CD4-positive, alpha-beta T cell (primary cell): ENCODE measurements around the gene FARSA. TPM values are rescaled to one million over a fixed set of nuclear protein-coding genes. Genes with fewer than 3 reads are reported as not detected.
"Not testable (repeated sequence)": the region's sequence is repeated elsewhere in the genome, so short reads cannot be mapped to it uniquely, and the experiment has no call there.

Source experiments
- ATAC-seq: fragments of 200-7000 bp; cut with Tn5 transposase; one replicate; pipeline ENCODE4 v1.10.0; 2022; ENCODE audit warnings: mild to moderate bottlenecking; ENCODE audit not compliant: poor library complexity
- CTCF ChIA-PET: fragments of 350-600 bp; sonication (Branson Sonifier 250); formaldehyde crosslinking; loops from one replicate; lab custom pipeline; 2021; ENCODE audit warnings: antibody characterized with exemption, inconsistent platforms; lab: Charles Lee
- POLR2A ChIA-PET: fragments of 350-600 bp; sonication (Branson Sonifier 250); formaldehyde crosslinking; loops from one replicate; lab custom pipeline; 2021; ENCODE audit warnings: antibody characterized with exemption, inconsistent platforms; lab: Charles Lee
- DNase-seq, 14 experiments: peaks; one replicate each; pipeline ENCODE4 v3.0.0-alpha.2; 2013 to 2020; ENCODE audit warnings: mixed read lengths in 2 of 14
- H3K27ac ChIP-seq, 2 donors: one replicate each; pipeline versions ENCODE4 v1.5.1 to v1.7.0; 2013; ENCODE audit warnings: low read length in 2 of 2, low read depth in 1 of 2, mild to moderate bottlenecking in 1 of 2
- H3K27me3 ChIP-seq, 2 experiments: 1 replicate in 1 of 2; 2 replicates in 1 of 2; pipeline versions ENCODE4 v1.6.1 to v1.7.0; 2013; ENCODE audit warnings: low read length in 2 of 2, control low read depth in 1 of 2, mild to moderate bottlenecking in 1 of 2, moderate library complexity in 1 of 2; ENCODE audit not compliant: insufficient read depth in 2 of 2, control insufficient read depth in 1 of 2
- H3K36me3 ChIP-seq: one replicate; pipeline ENCODE4 v1.6.1; 2013; ENCODE audit warnings: low read length, control low read depth; ENCODE audit not compliant: insufficient read depth
- H3K4me1 ChIP-seq: one replicate; pipeline ENCODE4 v1.6.1; 2013; ENCODE audit warnings: low read length, control low read depth; ENCODE audit not compliant: insufficient read depth
- H3K4me3 ChIP-seq: one replicate; pipeline ENCODE4 v1.5.1; 2013; ENCODE audit warnings: mild to moderate bottlenecking, low read length, moderate library complexity
- H3K9me3 ChIP-seq, 2 experiments: 1 replicate in 1 of 2; 2 replicates in 1 of 2; pipeline versions ENCODE4 v1.6.1 to v1.7.0; 2013; ENCODE audit warnings: low read length in 2 of 2, mild to moderate bottlenecking in 2 of 2, control low read depth in 1 of 2, moderate library complexity in 1 of 2; ENCODE audit not compliant: control insufficient read depth in 1 of 2, insufficient read depth in 1 of 2
- H3K27ac Mint-ChIP-seq: one replicate; pipeline ENCODE4 v1.8.0; 2020; ENCODE audit warnings: mixed read lengths
- H3K27me3 Mint-ChIP-seq: one replicate; pipeline ENCODE4 v1.8.0; 2021; ENCODE audit warnings: mixed read lengths
- H3K36me3 Mint-ChIP-seq: one replicate; pipeline ENCODE4 v1.8.0; 2021; ENCODE audit warnings: low read depth, mixed read lengths
- H3K4me1 Mint-ChIP-seq: one replicate; pipeline ENCODE4 v1.8.0; 2021; ENCODE audit warnings: low read depth, mixed read lengths
- H3K4me3 Mint-ChIP-seq: one replicate; pipeline ENCODE4 v1.8.0; 2020; ENCODE audit warnings: mild to moderate bottlenecking, mixed read lengths
- H3K9me3 Mint-ChIP-seq: one replicate; pipeline ENCODE4 v1.8.0; 2020; ENCODE audit warnings: mixed read lengths
- intact Hi-C, 2 experiments: fragments of 100-400 bp; cut with DNase I in 1 of 2; cut with micrococcal nuclease in 1 of 2; formaldehyde crosslinking; loops; one replicate each; pipeline versions ENCODE4 v1.15.1 to v1.9.0; 2023 to 2025; cut with DNase I, micrococcal nuclease
- total RNA-seq, 174 experiments: library from RNA in 2 of 174; stranded (reverse) in 2 of 174; gene quantifications; one replicate each; pipeline ENCODE4 v1.2.3 and lab custom pipeline; 2021 to 2026
- TF ChIP-seq, protein P1 (sequence below): fragments of 200-600 bp; IDR thresholded peaks from one replicate; pipeline ENCODE4 v1.8.0; 2022; ENCODE audit warnings: antibody characterized with exemption, mild to moderate bottlenecking

FARSA gene
- total RNA-seq, 2 experiments from 2014 or later, result 17.2 TPM

DNA sequence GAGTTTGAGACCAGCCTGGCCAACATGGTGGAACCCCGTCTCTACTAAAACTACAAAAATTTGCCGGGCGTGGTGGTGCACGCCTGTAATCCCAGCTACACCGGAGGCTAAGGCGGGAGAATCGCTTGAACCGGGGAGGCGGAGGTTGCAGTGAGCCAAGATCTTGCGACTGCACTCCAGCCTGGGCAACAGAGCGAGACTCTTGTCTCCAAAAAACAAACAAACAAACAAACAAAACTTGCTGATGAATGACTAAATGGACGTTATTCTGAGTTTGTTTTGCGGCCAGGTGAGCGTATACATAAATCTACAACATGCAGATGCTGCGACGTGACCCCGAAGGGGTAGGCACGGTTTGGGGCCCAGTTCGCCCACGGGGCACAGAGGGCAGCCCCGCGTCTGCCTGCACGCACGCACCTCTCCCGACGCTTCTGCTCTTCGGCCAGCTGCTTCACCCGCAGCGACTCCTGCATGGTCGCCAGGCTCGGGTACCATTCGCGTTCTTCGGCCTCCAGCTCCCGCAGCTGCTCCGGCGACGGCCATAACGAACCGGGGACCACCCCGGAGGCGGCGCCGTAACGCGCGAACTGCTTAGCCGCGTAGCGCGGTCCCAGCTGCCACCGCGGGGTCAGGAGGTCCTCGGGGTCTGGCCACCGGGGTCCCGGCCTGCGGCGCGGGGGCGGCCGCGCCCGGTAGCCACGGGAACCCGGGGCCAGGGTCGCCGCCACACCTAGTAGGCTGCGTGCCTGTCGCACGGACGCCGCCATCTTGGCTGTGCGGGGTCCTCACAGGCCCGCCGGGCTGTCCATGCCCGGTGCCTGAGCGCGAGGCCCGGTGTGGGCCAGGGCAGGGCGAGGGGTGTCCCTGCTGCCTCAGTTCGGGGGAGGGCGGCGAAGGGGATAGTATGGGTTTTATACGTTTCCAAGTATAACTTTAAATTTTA is 23.2 kb upstream of the FARSA start, which contains the start of gene GADD45GIP1:
GADD45GIP1 (minus strand) TSS at position 778 of the 943 bp plus-strand sequence; CDS start at position 767, 11 bp downstream.
- ChIA-PET CTCF (interaction anchor here (5.5 kb wide), 1 partner anchor 8 kb away, joined by 30 read pairs; no protein-coding TSS in a partner anchor), POLR2A (interaction anchor here (0.6 to 1.8 kb wide), 8 partner anchors 9 to 1069 kb away, joined by 3 to 11 read pairs (median 5); partner anchors contain the start of genes CALR, GCDH, JUNB and RAD23A)
- ATAC-seq (peak; percentile 96), DNase-seq (peak; percentile 65 to 89 (median 78))
- Histone ChIP-seq H3K4me3 (peak within 1 kb of the TSS; percentile 91), H3K27me3 (no peaks in the 10 kb centered on the region), H3K27ac (peak within 1 kb of the TSS; percentile 62 to 82), H3K9me3 (no peaks in the 10 kb centered on the region), H3K36me3 (peaks cover 29% of the 10 kb centered on the region), H3K4me1 (peaks cover 38% of the 10 kb centered on the region)
- Mint-ChIP-seq H3K27ac (peak within 1 kb of the TSS; percentile 88), H3K4me1 (peaks cover 19% of the 10 kb centered on the region), H3K36me3 (peaks cover 33% of the 10 kb centered on the region), H3K27me3 (no peaks in the 10 kb centered on the region), H3K9me3 (no peaks in the 10 kb centered on the region), H3K4me3 (peak within 1 kb of the TSS; percentile 90)
- TF ChIP-seq, protein P1, sequence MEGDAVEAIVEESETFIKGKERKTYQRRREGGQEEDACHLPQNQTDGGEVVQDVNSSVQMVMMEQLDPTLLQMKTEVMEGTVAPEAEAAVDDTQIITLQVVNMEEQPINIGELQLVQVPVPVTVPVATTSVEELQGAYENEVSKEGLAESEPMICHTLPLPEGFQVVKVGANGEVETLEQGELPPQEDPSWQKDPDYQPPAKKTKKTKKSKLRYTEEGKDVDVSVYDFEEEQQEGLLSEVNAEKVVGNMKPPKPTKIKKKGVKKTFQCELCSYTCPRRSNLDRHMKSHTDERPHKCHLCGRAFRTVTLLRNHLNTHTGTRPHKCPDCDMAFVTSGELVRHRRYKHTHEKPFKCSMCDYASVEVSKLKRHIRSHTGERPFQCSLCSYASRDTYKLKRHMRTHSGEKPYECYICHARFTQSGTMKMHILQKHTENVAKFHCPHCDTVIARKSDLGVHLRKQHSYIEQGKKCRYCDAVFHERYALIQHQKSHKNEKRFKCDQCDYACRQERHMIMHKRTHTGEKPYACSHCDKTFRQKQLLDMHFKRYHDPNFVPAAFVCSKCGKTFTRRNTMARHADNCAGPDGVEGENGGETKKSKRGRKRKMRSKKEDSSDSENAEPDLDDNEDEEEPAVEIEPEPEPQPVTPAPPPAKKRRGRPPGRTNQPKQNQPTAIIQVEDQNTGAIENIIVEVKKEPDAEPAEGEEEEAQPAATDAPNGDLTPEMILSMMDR, result no peak
- intact Hi-C loops, result loop anchor here in 1 of 2 experiments (2.0 kb wide), 1 partner anchor 66 kb away; the partner anchor contains the start of gene GCDH

DNA sequence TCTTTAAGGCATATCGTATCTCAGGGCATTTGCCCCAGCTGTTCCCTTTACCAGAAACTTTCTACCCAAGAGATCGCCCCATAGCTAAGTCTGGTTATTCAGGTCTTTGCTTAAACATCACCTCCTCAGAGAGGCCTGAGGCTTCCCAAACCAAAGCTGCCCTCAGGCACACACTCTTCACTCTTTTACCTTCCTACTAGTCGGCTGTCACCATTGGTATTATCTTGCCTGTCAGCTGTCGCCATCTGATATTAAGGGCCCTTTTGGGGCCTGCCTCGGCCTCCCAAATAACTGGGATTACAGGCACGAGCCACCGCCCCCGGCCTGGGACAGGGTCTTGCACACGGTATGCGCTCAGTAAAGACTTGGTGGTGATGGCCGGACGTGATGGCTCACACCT is 22.5 kb upstream of the FARSA start:
- Histone ChIP-seq H3K9me3 (no peaks in the 10 kb centered on the region), H3K27me3 (no peaks in the 10 kb centered on the region), H3K36me3 (peaks cover 36% of the 10 kb centered on the region), H3K4me3 (peak overlapping the region; percentile 91), H3K4me1 (peaks cover 38% of the 10 kb centered on the region), H3K27ac (peak overlapping the region in 1 of 2 donors; percentile 62)
- no peak for DNase-seq
- Mint-ChIP-seq H3K36me3 (peaks cover 41% of the 10 kb centered on the region), H3K4me1 (peaks cover 19% of the 10 kb centered on the region), H3K9me3 (no peaks in the 10 kb centered on the region), H3K4me3 (peak overlapping the region; percentile 84), H3K27ac (peak overlapping the region; percentile 88), H3K27me3 (no peaks in the 10 kb centered on the region)
- ChIA-PET CTCF (interaction anchor here (5.5 kb wide), 1 partner anchor 9 kb away, joined by 30 read pairs; no protein-coding TSS in a partner anchor), POLR2A (interaction anchor here (1.1 to 2.4 kb wide), 4 partner anchors 9 to 65 kb away, joined by 6 to 11 read pairs (median 8); partner anchors contain the start of genes CALR, GCDH and RAD23A)
- intact Hi-C loops, result loop anchor here in 1 of 2 experiments (2.0 kb wide), 1 partner anchor 65 kb away; the partner anchor contains the start of gene GCDH
- TF ChIP-seq, protein P1, result no peak
- no peak for ATAC-seq

DNA sequence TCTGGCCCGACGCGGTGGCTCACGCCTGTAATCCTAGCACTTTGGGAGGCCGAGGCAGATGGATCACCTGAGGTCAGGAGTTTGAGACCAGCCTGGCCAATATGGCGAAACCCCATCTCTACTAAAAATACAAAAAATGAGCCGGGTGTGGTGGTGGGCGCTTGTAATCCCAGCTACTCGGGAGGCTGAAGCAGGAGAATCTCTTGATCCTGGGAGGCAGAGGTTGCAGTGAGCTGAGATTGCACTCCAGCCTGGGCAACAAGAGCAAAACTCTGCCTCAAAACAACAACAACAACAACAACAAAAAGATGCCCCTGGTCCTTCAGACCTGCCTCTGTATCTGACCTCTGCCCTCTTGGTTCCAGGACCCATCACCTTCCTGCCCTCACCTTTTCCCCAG is 22.1 kb upstream of the FARSA start:
- H3K4me1 ChIP-seq, result peaks cover 38% of the 10 kb centered on the region
- Mint-ChIP-seq H3K36me3 (peaks cover 45% of the 10 kb centered on the region), H3K4me3 (peak overlapping the region; percentile 84), H3K27ac (peak overlapping the region; percentile 88), H3K4me1 (peaks cover 19% of the 10 kb centered on the region)
- H3K27ac ChIP-seq, result peak overlapping the region in 1 of 2 donors; percentile 36
- CTCF ChIA-PET, result interaction anchor here (5.5 kb wide), 1 partner anchor 9 kb away, joined by 30 read pairs; no protein-coding TSS in a partner anchor
- ATAC-seq, H3K27me3 ChIP-seq, H3K9me3 Mint-ChIP-seq, intact Hi-C loops, H3K27me3 Mint-ChIP-seq, H3K9me3 ChIP-seq, DNase-seq, H3K4me3 ChIP-seq: not testable (repeated sequence)
- POLR2A ChIA-PET, result interaction anchor here (1.8 to 2.4 kb wide), 2 partner anchors 10 kb away, joined by 6 to 9 read pairs; partner anchors contain the start of gene RAD23A
- H3K36me3 ChIP-seq, result peaks cover 37% of the 10 kb centered on the region
